Neutrophil (primary cell): Measurements from ENCODE around the gene ZNF136.

Experiments used
- H3K27ac ChIP-seq: fragments of 200-600 bp; sonication (generic); 2 replicates; pipeline ENCODE4 v1.5.1; 2016; ENCODE audit warnings: mild to moderate bottlenecking, moderate library complexity
- H3K27me3 ChIP-seq: fragments of 200-600 bp; sonication (generic); 2 replicates; pipeline ENCODE4 v1.6.0; 2016; ENCODE audit warnings: mild to moderate bottlenecking
- H3K36me3 ChIP-seq: fragments of 200-600 bp; sonication (generic); 2 replicates; pipeline ENCODE4 v1.5.1; 2017
- H3K4me1 ChIP-seq, 2 experiments: fragments of 200-600 bp in 1 of 2; sonication (generic) in 1 of 2; 1 replicate in 1 of 2; 2 replicates in 1 of 2; pipeline versions ENCODE4 v1.5.1 to v1.6.1; 2013 to 2016; ENCODE audit warnings: low read depth in 1 of 2, low read length in 1 of 2, mild to moderate bottlenecking in 1 of 2, moderate library complexity in 1 of 2; ENCODE audit not compliant: control insufficient read depth in 1 of 2, insufficient read depth in 1 of 2
- H3K4me3 ChIP-seq, 2 experiments: fragments of 200-600 bp in 1 of 2; sonication (generic) in 1 of 2; 1 replicate in 1 of 2; 2 replicates in 1 of 2; pipeline ENCODE4 v1.5.1; 2013 to 2016; ENCODE audit warnings: low read depth in 1 of 2, low read length in 1 of 2, mild to moderate bottlenecking in 1 of 2, moderate library complexity in 1 of 2
- H3K9me3 ChIP-seq: fragments of 200-600 bp; sonication (generic); 2 replicates; pipeline ENCODE4 v1.5.1; 2016
- CTCF ChIP-seq: fragments of 200-600 bp; sonication (generic); IDR thresholded peaks from 2 replicates; pipeline ENCODE4 v1.5.1; 2016; ENCODE audit warnings: antibody characterized with exemption

Gene ZNF136

GRCh38 chr19:12162882-12163806 is at the start of gene ZNF136:
Gene ZNF136 (plus strand): TSS chr19:12163096. CDS start chr19:12163204, 108 bp downstream.
- Histone ChIP-seq H3K4me1 (peaks cover 13 to 19% of the 10 kb centered on the region in 2 experiments), H3K27me3 (no peaks in the 10 kb centered on the region), H3K9me3 (no peaks in the 10 kb centered on the region), H3K27ac (peak within 1 kb of the TSS; percentile 87), H3K4me3 (peak within 1 kb of the TSS; percentile 63 to 88), H3K36me3 (peaks cover 8% of the 10 kb centered on the region)
- peak; percentile 25 for TF ChIP-seq CTCF

GRCh38 chr19:12113121-12113520 is 49.8 kb upstream of the ZNF136 start:
- Histone ChIP-seq H3K4me3 (no peak overlapping the region), H3K9me3 (peaks cover 22% of the 10 kb centered on the region), H3K36me3 (peaks cover 18% of the 10 kb centered on the region), H3K4me1 (no peaks in the 10 kb centered on the region), H3K27me3 (no peaks in the 10 kb centered on the region), H3K27ac (no peak overlapping the region)
- no peak for TF ChIP-seq CTCF

- Histone ChIP-seq H3K27me3 (no peaks in the 10 kb centered on the region), H3K4me1 (no peaks in the 10 kb centered on the region), H3K9me3 (peaks cover 8% of the 10 kb centered on the region), H3K36me3 (peaks cover 3% of the 10 kb centered on the region), H3K4me3 (no peak overlapping the region), H3K27ac (no peak overlapping the region)
- TF ChIP-seq CTCF: no peak
Observed at GRCh38 chr19:12117201-12117970, 45.5 kb upstream of the ZNF136 start.

- Histone ChIP-seq H3K4me1 (peaks cover 0 to 11% of the 10 kb centered on the region in 2 experiments), H3K27me3 (no peaks in the 10 kb centered on the region), H3K27ac (no peak overlapping the region), H3K9me3 (peaks cover 12% of the 10 kb centered on the region), H3K36me3 (no peaks in the 10 kb centered on the region), H3K4me3 (no peak overlapping the region)
- peak; percentile 27 for TF ChIP-seq CTCF
Observed at GRCh38 chr19:12126707-12127106, 36.2 kb upstream of the ZNF136 start.

GRCh38 chr19:12133069-12133468 is 29.8 kb upstream of the ZNF136 start:
- Histone ChIP-seq H3K9me3 (peaks cover 39% of the 10 kb centered on the region), H3K27me3 (no peaks in the 10 kb centered on the region), H3K27ac (no peak overlapping the region), H3K36me3 (peaks cover 48% of the 10 kb centered on the region), H3K4me1 (peaks cover 0 to 10% of the 10 kb centered on the region in 2 experiments), H3K4me3 (no peak overlapping the region)
- no peak for TF ChIP-seq CTCF
